ENCODE measurements around the gene TIMM17A. TPM values are rescaled to one million over a fixed set of nuclear protein-coding genes. Genes with fewer than 3 reads are reported as not detected.
A peak's percentile ranks its signal among the peaks of the same experiment; 100 is the strongest.

Gene TIMM17A
- total RNA-seq, 1 donor from 2014 or later: 69.8 TPM

- Mint-ChIP-seq H3K27ac (ENCODE audit: unreplicated experiment) (no peak within 1 kb of the TSS), H3K4me3 (ENCODE audit: unreplicated experiment) (peak within 1 kb of the TSS; percentile 7), H3K9me3 (ENCODE audit: unreplicated experiment) (peaks cover 3% of the 10 kb centered on the region), H3K4me1 (ENCODE audit: low read depth, unreplicated experiment) (no peaks in the 10 kb centered on the region), H3K27me3 (ENCODE audit: unreplicated experiment) (peaks cover 3% of the 10 kb centered on the region), H3K36me3 (ENCODE audit: unreplicated experiment) (no peaks in the 10 kb centered on the region)
- DNase-seq: no peak
- TF ChIP-seq CTCF (IDR thresholded peaks at IDR 0.05; ENCODE audit: partially characterized antibody, unreplicated experiment): no peak
Measured at GRCh38 chr1:202010180-202011015, 55.1 kb downstream of the TIMM17A start, which contains the start of gene ELF3. Gene ELF3, plus strand, starts transcription at chr1:202010587. Its CDS starts 550 bp downstream, at chr1:202011137.

GRCh38 chr1:202011994-202012393 lies 56.7 kb downstream of the TIMM17A start:
- Mint-ChIP-seq H3K4me1 (ENCODE audit: low read depth, unreplicated experiment) (peaks cover 4% of the 10 kb centered on the region), H3K27ac (ENCODE audit: unreplicated experiment) (no peak overlapping the region), H3K27me3 (ENCODE audit: unreplicated experiment) (peaks cover 3% of the 10 kb centered on the region), H3K36me3 (ENCODE audit: unreplicated experiment) (no peaks in the 10 kb centered on the region), H3K9me3 (ENCODE audit: unreplicated experiment) (peaks cover 6% of the 10 kb centered on the region), H3K4me3 (ENCODE audit: unreplicated experiment) (no peak overlapping the region)
- no peak for DNase-seq
- TF ChIP-seq CTCF (IDR thresholded peaks at IDR 0.05; ENCODE audit: partially characterized antibody, unreplicated experiment): peak; percentile 9

- no peak for TF ChIP-seq CTCF (IDR thresholded peaks at IDR 0.05; ENCODE audit: partially characterized antibody, unreplicated experiment)
- peaks cover 6% of the 10 kb centered on the region for H3K9me3 Mint-ChIP-seq (ENCODE audit: unreplicated experiment)
- no peak overlapping the region for H3K4me3 Mint-ChIP-seq (ENCODE audit: unreplicated experiment)
- no peak overlapping the region for H3K27ac Mint-ChIP-seq (ENCODE audit: unreplicated experiment)
- H3K4me1 Mint-ChIP-seq (ENCODE audit: low read depth, unreplicated experiment): peaks cover 4% of the 10 kb centered on the region
- H3K36me3 Mint-ChIP-seq (ENCODE audit: unreplicated experiment): no peaks in the 10 kb centered on the region
- no peak for DNase-seq
- H3K27me3 Mint-ChIP-seq (ENCODE audit: unreplicated experiment): peaks cover 5% of the 10 kb centered on the region
Measured at GRCh38 chr1:202012544-202013478, 57.5 kb downstream of the TIMM17A start.

- Mint-ChIP-seq H3K27ac (ENCODE audit: unreplicated experiment) (no peak overlapping the region), H3K36me3 (ENCODE audit: unreplicated experiment) (no peaks in the 10 kb centered on the region), H3K4me3 (ENCODE audit: unreplicated experiment) (no peak overlapping the region), H3K27me3 (ENCODE audit: unreplicated experiment) (peaks cover 5% of the 10 kb centered on the region), H3K9me3 (ENCODE audit: unreplicated experiment) (peaks cover 6% of the 10 kb centered on the region), H3K4me1 (ENCODE audit: low read depth, unreplicated experiment) (peaks cover 5% of the 10 kb centered on the region)
- TF ChIP-seq CTCF (IDR thresholded peaks at IDR 0.05; ENCODE audit: partially characterized antibody, unreplicated experiment): no peak
- no peak for DNase-seq
Measured at GRCh38 chr1:202013603-202014002, 58.3 kb downstream of the TIMM17A start.

Data from glutamatergic neuron (in vitro differentiated cells).